IPS-11a (cell line): ENCODE results near the gene CDCA3.

Experiments
- H3K4me3 ChIP-seq: one replicate; pipeline ENCODE4 v1.5.1; 2013; ENCODE audit warnings: low read depth, low read length, control low read depth

Gene CDCA3

GRCh38 chr12:6853626-6854025 is 2.5 kb upstream of the CDCA3 start:
- no peak overlapping the region for H3K4me3 ChIP-seq

GRCh38 chr12:6852651-6853354 is 1.7 kb upstream of the CDCA3 start:
- H3K4me3 ChIP-seq: peak overlapping the region; percentile 99

- H3K4me3 ChIP-seq: peak within 1 kb of the TSS; percentile 99
These were observed 1.0 kb upstream of the CDCA3 start, which contains the start of gene USP5 for GRCh38 chr12:6851921-6852650. Gene USP5 (plus strand): TSS chr12:6852150. CDS start chr12:6852180, 30 bp downstream.

GRCh38 chr12:6850796-6851152 is 312 bp downstream of the CDCA3 start:
- H3K4me3 ChIP-seq: peak overlapping the region; percentile 99

- H3K4me3 ChIP-seq: peak overlapping the region; percentile 99
These were observed 1.0 kb downstream of the CDCA3 start for GRCh38 chr12:6849976-6850560.

- H3K4me3 ChIP-seq: no peak overlapping the region
These were observed 1.7 kb downstream of the CDCA3 start for GRCh38 chr12:6849427-6849826.

GRCh38 chr12:6847676-6848075 is 3.4 kb downstream of the CDCA3 start:
- no peak overlapping the region for H3K4me3 ChIP-seq

GRCh38 chr12:6846316-6846869 is 4.7 kb downstream of the CDCA3 start:
- H3K4me3 ChIP-seq: no peak overlapping the region

- no peak overlapping the region for H3K4me3 ChIP-seq
These were observed 5.7 kb downstream of the CDCA3 start for GRCh38 chr12:6845395-6845794.

- no peak overlapping the region for H3K4me3 ChIP-seq
These were observed 7.8 kb downstream of the CDCA3 start for GRCh38 chr12:6843118-6843902.

GRCh38 chr12:6842075-6842474 is 9.0 kb downstream of the CDCA3 start:
- no peak overlapping the region for H3K4me3 ChIP-seq

- H3K4me3 ChIP-seq: no peak within 1 kb of the TSS
These were observed 10.1 kb downstream of the CDCA3 start, which contains the start of gene GNB3 for GRCh38 chr12:6840761-6841515. Gene GNB3 (plus strand): TSS chr12:6840925. CDS start chr12:6841288, 363 bp downstream.

GRCh38 chr12:6840330-6840729 is 10.8 kb downstream of the CDCA3 start:
- H3K4me3 ChIP-seq: no peak overlapping the region

- no peak overlapping the region for H3K4me3 ChIP-seq
These were observed 11.4 kb downstream of the CDCA3 start for GRCh38 chr12:6839482-6840201.

GRCh38 chr12:6838854-6839253 is 12.2 kb downstream of the CDCA3 start:
- H3K4me3 ChIP-seq: no peak overlapping the region

- H3K4me3 ChIP-seq: no peak overlapping the region
These were observed 13.6 kb downstream of the CDCA3 start for GRCh38 chr12:6837370-6838060.

- no peak overlapping the region for H3K4me3 ChIP-seq
These were observed 14.2 kb downstream of the CDCA3 start for GRCh38 chr12:6836851-6837250.

- H3K4me3 ChIP-seq: no peak overlapping the region
These were observed 16.2 kb downstream of the CDCA3 start for GRCh38 chr12:6834873-6835272.

GRCh38 chr12:6834254-6834653 is 16.8 kb downstream of the CDCA3 start:
- H3K4me3 ChIP-seq: no peak overlapping the region
